Parathyroid adenoma (tissue), 2 donors: ENCODE measurements around the gene XRN1.

Experiments used
- H2AFZ ChIP-seq: fragments of 300-600 bp; sonication (generic); one replicate; pipeline ENCODE4 v1.7.0; 2017; ENCODE audit warnings: antibody characterized with exemption, mild to moderate bottlenecking
- H3K27ac ChIP-seq: fragments of 300-600 bp; sonication (generic); one replicate; pipeline ENCODE4 v1.7.0; 2017
- H3K27me3 ChIP-seq: fragments of 300-600 bp; sonication (generic); one replicate; pipeline ENCODE4 v1.7.0; 2017; ENCODE audit warnings: low read length; ENCODE audit not compliant: control insufficient read depth, insufficient read depth
- H3K36me3 ChIP-seq: fragments of 300-600 bp; sonication (generic); one replicate; pipeline ENCODE4 v1.7.0; 2017; ENCODE audit warnings: low read length; ENCODE audit not compliant: control insufficient read depth, insufficient read depth
- H3K4me1 ChIP-seq: fragments of 300-600 bp; sonication (generic); one replicate; pipeline ENCODE4 v1.7.0; 2017; ENCODE audit warnings: control low read depth
- H3K4me2 ChIP-seq: fragments of 300-600 bp; sonication (generic); one replicate; pipeline ENCODE4 v1.7.0; 2017; ENCODE audit warnings: low read length
- H3K4me3 ChIP-seq: fragments of 300-600 bp; sonication (generic); one replicate; pipeline ENCODE4 v1.7.0; 2017; ENCODE audit warnings: low read depth, low read length
- H3K79me2 ChIP-seq: fragments of 300-600 bp; sonication (generic); one replicate; pipeline ENCODE4 v1.7.0; 2017; ENCODE audit warnings: control low read depth
- H3K9ac ChIP-seq: fragments of 300-600 bp; sonication (generic); one replicate; pipeline ENCODE4 v1.7.0; 2017; ENCODE audit warnings: mild to moderate bottlenecking
- H3K9me3 ChIP-seq: fragments of 300-600 bp; sonication (generic); one replicate; pipeline ENCODE4 v1.7.0; 2017; ENCODE audit warnings: low read length; ENCODE audit not compliant: control insufficient read depth
- CTCF ChIP-seq: fragments of 300-600 bp; sonication (generic); IDR thresholded peaks from one replicate; pipeline ENCODE4 v1.7.0; 2017; ENCODE audit warnings: antibody characterized with exemption, mild to moderate bottlenecking
- donor health status: primary hyperparathyroidism.

The XRN1 gene

GRCh38 chr3:142298626-142299025, 149.2 kb downstream of the XRN1 start:
- TF ChIP-seq CTCF: no peak
- Histone ChIP-seq H3K9ac (no peak overlapping the region), H3K27me3 (no peaks in the 10 kb centered on the region), H3K27ac (no peak overlapping the region), H3K36me3 (no peaks in the 10 kb centered on the region), H3K9me3 (no peaks in the 10 kb centered on the region), H2AFZ (no peak overlapping the region), H3K4me2 (no peak overlapping the region), H3K4me1 (no peaks in the 10 kb centered on the region), H3K4me3 (no peak overlapping the region), H3K79me2 (no peaks in the 10 kb centered on the region)

DNA sequence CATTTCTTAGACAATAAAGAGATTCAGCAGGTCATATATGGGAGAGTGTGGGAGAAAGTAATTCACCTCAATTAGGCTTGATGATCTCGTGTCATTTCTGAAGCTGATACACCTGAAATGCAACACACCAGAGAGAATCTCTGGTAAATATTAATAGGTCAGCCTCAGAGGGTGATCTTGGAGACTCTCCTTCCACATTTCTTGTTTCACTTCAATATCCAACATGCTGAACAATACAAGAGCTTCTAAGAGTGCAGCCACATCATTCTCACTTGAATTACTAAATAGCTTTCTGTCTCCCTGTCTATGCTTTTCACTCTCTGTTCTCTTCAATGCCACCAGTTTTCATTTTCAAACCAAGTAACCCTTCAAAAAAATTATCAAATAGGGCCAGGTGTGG, 151.3 kb downstream of the XRN1 start:
- H3K27me3 ChIP-seq: no peaks in the 10 kb centered on the region
- no peaks in the 10 kb centered on the region for H3K36me3 ChIP-seq
- H3K4me3 ChIP-seq: no peak overlapping the region
- no peak overlapping the region for H3K9ac ChIP-seq
- no peak overlapping the region for H3K27ac ChIP-seq
- no peak for TF ChIP-seq CTCF
- no peaks in the 10 kb centered on the region for H3K9me3 ChIP-seq
- H3K79me2 ChIP-seq: no peaks in the 10 kb centered on the region
- H3K4me2 ChIP-seq: no peak overlapping the region
- H2AFZ ChIP-seq: no peak overlapping the region
- H3K4me1 ChIP-seq: no peaks in the 10 kb centered on the region

DNA sequence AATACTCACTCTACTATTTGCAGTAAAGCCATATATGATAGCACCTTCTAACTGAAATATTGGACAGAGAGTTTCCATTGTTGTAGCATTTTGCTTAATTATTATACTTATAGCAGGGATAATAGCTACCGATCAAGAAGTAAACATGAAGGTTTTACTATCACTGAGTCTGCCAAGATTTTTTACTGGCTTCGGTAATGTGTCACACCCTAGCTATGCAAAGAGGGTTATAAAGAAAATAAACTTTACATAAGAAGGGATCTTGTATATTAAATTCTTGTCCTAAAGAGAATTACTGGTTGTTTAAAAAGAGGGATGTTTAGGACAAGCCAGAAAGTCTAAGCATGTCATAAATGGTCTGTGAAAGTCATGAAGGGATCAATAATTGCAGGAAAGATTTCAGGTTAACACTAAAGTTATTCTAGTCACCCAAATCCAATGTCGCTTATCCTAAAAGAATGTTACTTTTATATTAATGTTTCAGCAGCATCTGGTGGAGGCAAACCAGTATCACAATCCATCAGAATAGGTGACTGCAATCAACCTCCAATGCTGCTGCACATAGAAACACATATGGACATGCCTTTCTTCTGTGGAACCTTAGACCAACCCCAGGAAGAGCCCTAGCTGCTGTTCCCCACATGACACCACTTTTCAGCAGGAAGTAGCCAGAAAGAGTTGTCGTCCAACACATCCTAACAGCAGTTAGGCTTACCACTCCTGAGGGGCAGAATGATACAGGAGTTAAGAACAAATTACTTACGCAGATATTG, 159.8 kb downstream of the XRN1 start:
- Histone ChIP-seq H3K9ac (no peak overlapping the region), H3K27me3 (no peaks in the 10 kb centered on the region), H3K27ac (no peak overlapping the region), H3K4me2 (no peak overlapping the region), H3K79me2 (no peaks in the 10 kb centered on the region), H3K36me3 (no peaks in the 10 kb centered on the region), H3K4me3 (no peak overlapping the region), H2AFZ (no peak overlapping the region), H3K9me3 (no peaks in the 10 kb centered on the region), H3K4me1 (no peaks in the 10 kb centered on the region)
- TF ChIP-seq CTCF: no peak

- Histone ChIP-seq H3K4me2 (no peak overlapping the region), H3K79me2 (no peaks in the 10 kb centered on the region), H2AFZ (no peak overlapping the region), H3K4me3 (no peak overlapping the region), H3K9me3 (no peaks in the 10 kb centered on the region), H3K27ac (no peak overlapping the region), H3K27me3 (no peaks in the 10 kb centered on the region), H3K4me1 (no peaks in the 10 kb centered on the region), H3K36me3 (no peaks in the 10 kb centered on the region), H3K9ac (no peak overlapping the region)
- TF ChIP-seq CTCF: no peak
Measured at GRCh38 chr3:142285083-142285517, 162.7 kb downstream of the XRN1 start.

GRCh38 chr3:142282503-142282902, 165.3 kb downstream of the XRN1 start:
- H3K4me1 ChIP-seq: no peaks in the 10 kb centered on the region
- H3K9me3 ChIP-seq: no peaks in the 10 kb centered on the region
- no peak for TF ChIP-seq CTCF
- H3K79me2 ChIP-seq: no peaks in the 10 kb centered on the region
- H3K9ac ChIP-seq: no peak overlapping the region
- H3K4me3 ChIP-seq: no peak overlapping the region
- no peaks in the 10 kb centered on the region for H3K27me3 ChIP-seq
- no peak overlapping the region for H2AFZ ChIP-seq
- no peak overlapping the region for H3K27ac ChIP-seq
- H3K36me3 ChIP-seq: no peaks in the 10 kb centered on the region
- H3K4me2 ChIP-seq: no peak overlapping the region
